ENCODE results near the gene CTR9. TPM values are rescaled to one million over a fixed set of nuclear protein-coding genes. Genes with fewer than 3 reads are reported as not detected.

CTR9 gene
- total and polyA plus RNA-seq, 2 of the 8 experiments (the other 6 are each of a cell fraction or from before 2014, with no cell fraction given), result 6.1 to 37.7 TPM

DNA sequence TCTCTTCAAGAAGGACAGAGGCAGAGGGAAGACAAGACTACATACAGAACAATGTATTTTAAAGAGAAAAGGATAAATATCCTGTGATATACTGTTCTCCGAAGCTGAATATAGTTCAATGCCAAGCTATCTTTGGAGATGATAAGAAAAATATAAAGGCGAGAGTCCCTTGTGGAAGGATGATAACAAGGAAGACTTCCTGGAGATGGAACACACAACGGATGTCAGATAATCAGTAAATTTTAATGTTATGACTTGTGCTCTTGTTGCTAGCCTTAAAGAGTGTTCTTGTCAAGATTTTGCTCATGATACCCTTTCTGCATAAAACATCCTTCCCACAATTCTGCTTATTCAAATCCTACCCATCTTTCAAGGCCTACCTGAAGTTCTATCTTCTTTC lies 6.8 kb upstream of the CTR9 start:
- CTCF ChIA-PET (ENCODE audit: partially characterized antibody), result no interaction called here
- FAIRE-seq, result no peak
- H2BK5ac ChIP-seq (ENCODE audit: low read depth, low read length), result no peak overlapping the region

More for the DNA sequence above, 6.8 kb upstream of the CTR9 start:
- Histone ChIP-seq H3K23ac (ENCODE audit: insufficient read length) (no peak overlapping the region), H3K9ac (replicated peaks in 1 of 4; ENCODE audit: extremely low read depth in 1 of 4, low read depth in 3 of 4, low read length in 3 of 4) (no peak overlapping the region), H3K4me1 (replicated peaks in 1 of 4; ENCODE audit: control insufficient read depth in 3 of 4, insufficient read depth in 4 of 4, low read length in 3 of 4) (no peaks in the 10 kb centered on the region), H2BK12ac (ENCODE audit: low read depth, low read length) (no peak overlapping the region), H3K9me3 (ENCODE audit: insufficient read depth in 2 of 2, low read depth in 1 of 2, low read length in 1 of 2) (no peaks in the 10 kb centered on the region), H3K23me2 (ENCODE audit: low read depth, low read length) (no peaks in the 10 kb centered on the region), H3K18ac (ENCODE audit: extremely low read depth, low read length) (no peak overlapping the region), H4K20me1 (replicated peaks in 1 of 2; ENCODE audit: control insufficient read depth in 1 of 2, insufficient read depth in 2 of 2, low read length in 2 of 2) (no peaks in the 10 kb centered on the region), H3K27ac (ENCODE audit: low read depth, low read length) (no peak overlapping the region), H3K4me2 (ENCODE audit: insufficient read depth in 1 of 2, low read depth in 2 of 2, low read length in 2 of 2) (no peak overlapping the region), H2AFZ (ENCODE audit: low read length) (no peak overlapping the region), H3K56ac (replicated peaks; ENCODE audit: insufficient read length, low read depth, low read length) (no peak overlapping the region), H4K91ac (replicated peaks; ENCODE audit: insufficient read length, low read length) (no peak overlapping the region), H4K5ac (ENCODE audit: insufficient read length, low read depth, low read length) (no peak overlapping the region), H3K27me3 (replicated peaks in 1 of 4; ENCODE audit: control insufficient read depth in 3 of 4, extremely low read depth in 1 of 4, insufficient read depth in 3 of 4, low read length in 3 of 4) (no peaks in the 10 kb centered on the region; a peak in 1 of 7 replicates), H3K79me2 (ENCODE audit: control insufficient read depth in 1 of 2, insufficient read depth in 2 of 2, low read length in 2 of 2) (no peaks in the 10 kb centered on the region), H2AK5ac (ENCODE audit: low read depth, low read length) (no peak overlapping the region), H2BK20ac (ENCODE audit: low read length) (no peak overlapping the region), H3K14ac (ENCODE audit: insufficient read length) (no peak overlapping the region), H2BK15ac (ENCODE audit: low read length) (no peak overlapping the region), H3K4ac (replicated peaks; ENCODE audit: insufficient read length, low read depth, low read length) (no peak overlapping the region), H4K8ac (ENCODE audit: extremely low read depth, insufficient read depth, low read length) (no peak overlapping the region), H3K79me1 (ENCODE audit: low read depth, low read length) (no peaks in the 10 kb centered on the region), H3K4me3 (ENCODE audit: extremely low read depth in 1 of 4, insufficient read depth in 2 of 4, low read depth in 3 of 4, low read length in 4 of 4) (no peak overlapping the region), H3K36me3 (ENCODE audit: control insufficient read depth in 2 of 4, insufficient read depth in 4 of 4, low read length in 3 of 4) (no peaks in the 10 kb centered on the region), H2BK120ac (replicated peaks; ENCODE audit: low read depth, low read length) (no peak overlapping the region)
- no peak for TF ChIP-seq CBX5 (IDR thresholded peaks at IDR 0.05; ENCODE audit: low read depth, low read length)
- TF ChIP-seq, protein P1, sequence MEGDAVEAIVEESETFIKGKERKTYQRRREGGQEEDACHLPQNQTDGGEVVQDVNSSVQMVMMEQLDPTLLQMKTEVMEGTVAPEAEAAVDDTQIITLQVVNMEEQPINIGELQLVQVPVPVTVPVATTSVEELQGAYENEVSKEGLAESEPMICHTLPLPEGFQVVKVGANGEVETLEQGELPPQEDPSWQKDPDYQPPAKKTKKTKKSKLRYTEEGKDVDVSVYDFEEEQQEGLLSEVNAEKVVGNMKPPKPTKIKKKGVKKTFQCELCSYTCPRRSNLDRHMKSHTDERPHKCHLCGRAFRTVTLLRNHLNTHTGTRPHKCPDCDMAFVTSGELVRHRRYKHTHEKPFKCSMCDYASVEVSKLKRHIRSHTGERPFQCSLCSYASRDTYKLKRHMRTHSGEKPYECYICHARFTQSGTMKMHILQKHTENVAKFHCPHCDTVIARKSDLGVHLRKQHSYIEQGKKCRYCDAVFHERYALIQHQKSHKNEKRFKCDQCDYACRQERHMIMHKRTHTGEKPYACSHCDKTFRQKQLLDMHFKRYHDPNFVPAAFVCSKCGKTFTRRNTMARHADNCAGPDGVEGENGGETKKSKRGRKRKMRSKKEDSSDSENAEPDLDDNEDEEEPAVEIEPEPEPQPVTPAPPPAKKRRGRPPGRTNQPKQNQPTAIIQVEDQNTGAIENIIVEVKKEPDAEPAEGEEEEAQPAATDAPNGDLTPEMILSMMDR (IDR thresholded peaks at IDR 0.05; ENCODE audit: control extremely low read depth in 1 of 3, insufficient read depth in 1 of 3, low read depth in 1 of 3, low read length in 3 of 3), result no peak
- no peak for TF ChIP-seq TAF1 (IDR thresholded peaks at IDR 0.05; ENCODE audit: low read depth, low read length)
- no peak for TF ChIP-seq EGR1 (IDR thresholded peaks at IDR 0.05; ENCODE audit: borderline replicate concordance, low read depth, low read length)
- no peak for TF ChIP-seq SP2 (IDR thresholded peaks at IDR 0.05; ENCODE audit: low read length)
- 89% methylated on average over 3 of the region's 3 CpGs; no CpG with 5 or more reads in 1 of the 2 experiments for WGBS, 2 experiments (ENCODE audit: extremely low coverage in 1 of 2, insufficient coverage in 1 of 2, insufficient read length in 1 of 2, insufficient replicate concordance in 2 of 2, low coverage in 1 of 2, low lambda C conversion rate in 2 of 2, missing lambda C conversion rate in 1 of 2)
- no peak for DNase-seq (ENCODE audit: low read depth in 1 of 2, low spot score in 2 of 2)
- POLR2A ChIA-PET (ENCODE audit: partially characterized antibody), result no interaction called here

Data from H1 (cell line).